Transverse colon (tissue), 4 donors: ENCODE results near the gene AKAP9. TPM values are rescaled to one million over a fixed set of nuclear protein-coding genes. Genes with fewer than 3 reads are reported as not detected.
"Not testable (repeated sequence)": the region's sequence is repeated elsewhere in the genome, so short reads cannot be mapped to it uniquely, and the experiment has no call there.

Experiments used
- DNase-seq: peaks from one replicate; pipeline ENCODE4 v3.0.0-alpha.2; 2019
- H3K27ac ChIP-seq, 4 donors: fragments of 200-600 bp; sonication (generic); 2 replicates each; pipeline ENCODE4 v1.5.1; 2016 to 2018; ENCODE audit warnings: inconsistent platforms in 4 of 4
- H3K27me3 ChIP-seq: fragments of 200-600 bp; sonication (generic); 2 replicates; pipeline ENCODE4 v1.5.1; 2017; ENCODE audit warnings: inconsistent platforms
- H3K36me3 ChIP-seq, 4 donors: fragments of 200-600 bp; sonication (generic); 2 replicates each; pipeline ENCODE4 v1.5.1; 2017 to 2019; ENCODE audit warnings: inconsistent platforms in 4 of 4
- H3K4me1 ChIP-seq, 4 donors: fragments of 200-600 bp; sonication (generic); 2 replicates each; pipeline ENCODE4 v1.5.1; 2017 to 2020; ENCODE audit warnings: inconsistent platforms in 4 of 4
- H3K4me3 ChIP-seq, 4 donors: fragments of 200-600 bp; sonication (generic); 1 replicate in 1 of 4; 2 replicates in 3 of 4; pipeline versions ENCODE4 v1.5.1 to v1.6.1; 2017 to 2019; ENCODE audit warnings: inconsistent platforms in 4 of 4
- H3K9me3 ChIP-seq, 2 donors: fragments of 200-600 bp; sonication (generic); 2 replicates each; pipeline ENCODE4 v1.5.1; 2017 to 2019; ENCODE audit warnings: inconsistent platforms in 2 of 2
- EP300 ChIP-seq: sonication (generic); formaldehyde crosslinking; IDR thresholded peaks from one replicate; pipeline ENCODE4 v1.6.1; 2017; ENCODE audit warnings: antibody characterized with exemption, low read depth
- POLR2A ChIP-seq: fragments of 450-650 bp; IDR thresholded peaks from one replicate; pipeline ENCODE4 v1.6.1; 2016; ENCODE audit warnings: antibody characterized with exemption, mild to moderate bottlenecking, moderate library complexity
- POLR2AphosphoS5 ChIP-seq, 3 donors: sonication (generic); formaldehyde crosslinking; IDR thresholded peaks; one replicate each; pipeline ENCODE4 v1.6.1; 2016; ENCODE audit warnings: antibody characterized with exemption in 3 of 3
- WGBS, 2 donors: methylation state at CpG; one replicate each; pipeline ENCODE4 v1.1.5; 2018; ENCODE audit warnings: low coverage in 1 of 2; 5-methylcytosine and 5-hydroxymethylcytosine counted together
- in situ Hi-C, 4 donors: fragments of 200-750 bp; cut with MboI; loops; one replicate each; pipeline versions ENCODE4 v1.15.0 to v1.15.1; 2017; ENCODE audit warnings: low sequenced_read_pairs in 3 of 4, low pct_ligation_motif_present in 1 of 4, low pct_unique_long_range_greater_than_20kb in 1 of 4
- intact Hi-C: fragments of 100-400 bp; cut with DNase I; formaldehyde crosslinking; loops from one replicate; pipeline ENCODE4 v1.15.1; 2023; ENCODE audit warnings: low total_unique reads
- total RNA-seq, 4 donors: library from RNA; depleted of rRNA; stranded (reverse); fragments of >200 nt; gene quantifications; one replicate each; pipeline ENCODE4 v1.1.0, GENCODE V29; 2016
- TF ChIP-seq, protein P1 (sequence below), 5 experiments: fragments of 200-600 bp in 3 of 5; fragments of 450-650 bp in 2 of 5; sonication (generic) in 3 of 5; IDR thresholded peaks; 1 replicate in 2 of 5; 2 replicates in 3 of 5; pipeline ENCODE4 v1.5.1; 2016 to 2017; ENCODE audit warnings: antibody characterized with exemption in 5 of 5, inconsistent platforms in 3 of 5, mild to moderate bottlenecking in 2 of 5, moderate library complexity in 1 of 5

The AKAP9 gene
- total RNA-seq, 4 donors from 2014 or later: 203 to 262 (median 234) TPM

DNA sequence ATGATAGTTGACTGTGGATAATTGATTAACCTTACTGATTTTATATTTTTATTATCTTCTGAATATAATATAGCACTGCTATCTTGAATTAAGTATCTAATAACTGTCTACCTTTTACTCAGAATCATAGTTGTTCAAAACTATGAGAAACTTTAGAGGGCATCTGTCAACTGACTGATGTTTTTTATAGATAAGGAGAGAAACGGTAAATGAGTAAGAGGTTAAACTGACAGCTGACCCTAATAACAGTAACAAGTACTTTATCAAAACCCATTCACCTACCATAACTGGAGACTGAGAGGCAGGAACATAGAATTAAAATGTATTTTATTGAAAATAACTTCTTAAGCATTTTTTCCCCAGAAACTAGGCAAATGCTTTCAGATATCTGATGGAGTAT is 131.5 kb downstream of the AKAP9 start:
- no peak overlapping the region for H3K4me3 ChIP-seq
- in situ Hi-C loops (no loop called here), intact Hi-C loops (no loop called here)
- no peak for TF ChIP-seq POLR2A
- TF ChIP-seq POLR2AphosphoS5 (IDR thresholded peaks at IDR 0.05): no peak
- no peak for TF ChIP-seq EP300
- TF ChIP-seq, protein P1, sequence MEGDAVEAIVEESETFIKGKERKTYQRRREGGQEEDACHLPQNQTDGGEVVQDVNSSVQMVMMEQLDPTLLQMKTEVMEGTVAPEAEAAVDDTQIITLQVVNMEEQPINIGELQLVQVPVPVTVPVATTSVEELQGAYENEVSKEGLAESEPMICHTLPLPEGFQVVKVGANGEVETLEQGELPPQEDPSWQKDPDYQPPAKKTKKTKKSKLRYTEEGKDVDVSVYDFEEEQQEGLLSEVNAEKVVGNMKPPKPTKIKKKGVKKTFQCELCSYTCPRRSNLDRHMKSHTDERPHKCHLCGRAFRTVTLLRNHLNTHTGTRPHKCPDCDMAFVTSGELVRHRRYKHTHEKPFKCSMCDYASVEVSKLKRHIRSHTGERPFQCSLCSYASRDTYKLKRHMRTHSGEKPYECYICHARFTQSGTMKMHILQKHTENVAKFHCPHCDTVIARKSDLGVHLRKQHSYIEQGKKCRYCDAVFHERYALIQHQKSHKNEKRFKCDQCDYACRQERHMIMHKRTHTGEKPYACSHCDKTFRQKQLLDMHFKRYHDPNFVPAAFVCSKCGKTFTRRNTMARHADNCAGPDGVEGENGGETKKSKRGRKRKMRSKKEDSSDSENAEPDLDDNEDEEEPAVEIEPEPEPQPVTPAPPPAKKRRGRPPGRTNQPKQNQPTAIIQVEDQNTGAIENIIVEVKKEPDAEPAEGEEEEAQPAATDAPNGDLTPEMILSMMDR (IDR thresholded peaks at IDR 0.05): no peak
- DNase-seq: no peak
- H3K27me3 ChIP-seq: no peaks in the 10 kb centered on the region
- peak overlapping the region in 1 of 4 donors; percentile 63 for H3K27ac ChIP-seq
- H3K36me3 ChIP-seq: peaks cover 0 to 31% (median 6%) of the 10 kb centered on the region in 4 donors
- H3K4me1 ChIP-seq: peaks cover 0 to 26% (median 5%) of the 10 kb centered on the region in 4 donors
- WGBS, 2 donors: 58 to 76% methylated on average over 1 of the region's 1 CpG
- no peaks in the 10 kb centered on the region for H3K9me3 ChIP-seq

DNA sequence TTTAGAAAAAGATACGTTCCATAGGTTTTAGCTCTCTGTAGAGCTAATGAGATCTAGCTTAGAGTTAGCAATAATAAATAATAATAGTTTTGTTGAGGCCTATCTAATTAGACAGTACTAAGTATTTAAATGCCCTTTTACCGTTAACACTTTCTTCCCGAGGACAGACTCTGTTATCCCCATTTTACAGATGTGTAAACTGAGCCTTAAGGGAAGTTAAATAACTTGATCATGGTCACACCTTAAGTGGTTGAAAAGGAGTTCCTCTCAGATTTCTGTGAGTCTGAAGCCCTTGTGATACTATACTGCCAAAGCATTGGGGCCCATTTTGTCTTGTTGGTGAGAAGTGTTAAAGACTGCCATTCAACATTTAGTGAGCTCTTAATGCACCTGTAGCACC is 132.0 kb downstream of the AKAP9 start:
- 95% methylated on average over 3 of the region's 3 CpGs for WGBS, 2 donors
- in situ Hi-C loops: no loop called here
- no peak overlapping the region for H3K27ac ChIP-seq
- TF ChIP-seq POLR2AphosphoS5 (IDR thresholded peaks at IDR 0.05) (no peak), POLR2A (no peak), EP300 (no peak)
- TF ChIP-seq, protein P1 (IDR thresholded peaks at IDR 0.05): no peak
- no peaks in the 10 kb centered on the region for H3K9me3 ChIP-seq
- H3K4me1 ChIP-seq: peaks cover 0 to 22% (median 5%) of the 10 kb centered on the region in 4 donors
- no peaks in the 10 kb centered on the region for H3K27me3 ChIP-seq
- intact Hi-C loops: no loop called here
- no peak overlapping the region for H3K4me3 ChIP-seq
- peaks cover 0 to 26% (median 8%) of the 10 kb centered on the region in 4 donors for H3K36me3 ChIP-seq
- no peak for DNase-seq

DNA sequence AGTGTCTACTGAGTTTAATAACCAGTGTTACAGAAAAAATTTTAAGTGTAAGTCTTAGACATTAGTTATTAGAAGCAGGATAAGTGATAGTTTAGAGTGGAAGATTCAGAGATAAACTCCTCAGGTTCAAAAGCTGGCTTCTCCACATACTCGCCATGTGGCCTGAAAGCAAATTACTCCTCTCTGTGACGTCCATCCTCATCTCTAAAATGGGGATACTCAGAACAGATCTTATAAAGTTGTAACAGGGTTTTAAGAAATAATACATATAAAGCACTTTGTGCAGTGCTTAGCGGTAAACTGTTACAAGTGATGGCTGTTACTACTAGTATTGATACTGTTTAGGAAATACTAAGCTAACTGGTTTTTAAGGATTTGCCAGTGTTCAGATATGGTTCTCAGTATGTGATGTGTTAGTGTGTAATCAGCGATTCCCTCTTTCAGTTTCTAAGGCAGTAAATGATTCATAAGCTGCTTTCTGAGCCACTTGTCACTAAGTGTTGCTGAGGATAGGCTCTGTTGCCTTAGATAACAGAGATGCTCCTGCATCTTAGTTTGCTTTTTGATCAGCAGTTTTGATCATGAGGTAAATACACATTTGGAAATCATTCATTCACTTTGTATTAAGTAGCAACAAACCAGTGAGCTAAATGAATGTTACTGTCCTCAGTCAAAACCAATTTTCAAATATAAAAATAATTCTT is 134.9 kb downstream of the AKAP9 start:
- H3K27me3 ChIP-seq: no peaks in the 10 kb centered on the region
- intact Hi-C loops (no loop called here), in situ Hi-C loops (no loop called here)
- 86 to 100% methylated on average over 3 to 4 of the region's 4 CpGs for WGBS, 2 donors
- H3K36me3 ChIP-seq: peaks cover 0 to 39% (median 18%) of the 10 kb centered on the region in 4 donors
- no peak for DNase-seq
- no peak for TF ChIP-seq POLR2AphosphoS5 (IDR thresholded peaks at IDR 0.05)
- TF ChIP-seq, protein P1 (IDR thresholded peaks at IDR 0.05): no peak
- no peak for TF ChIP-seq EP300
- TF ChIP-seq POLR2A: no peak
- no peak overlapping the region for H3K4me3 ChIP-seq
- no peaks in the 10 kb centered on the region for H3K9me3 ChIP-seq
- H3K4me1 ChIP-seq: peaks cover 0 to 12% (median 5%) of the 10 kb centered on the region in 4 donors
- no peak overlapping the region for H3K27ac ChIP-seq

- intact Hi-C loops: no loop called here
- DNase-seq: no peak
- Histone ChIP-seq H3K4me3 (no peak overlapping the region), H3K36me3 (peaks cover 0 to 35% (median 17%) of the 10 kb centered on the region in 4 donors), H3K27me3 (no peaks in the 10 kb centered on the region), H3K27ac (no peak overlapping the region), H3K4me1 (peaks cover 0 to 7% (median 3%) of the 10 kb centered on the region in 4 donors), H3K9me3 (no peaks in the 10 kb centered on the region)
- no peak for TF ChIP-seq POLR2A
- TF ChIP-seq, protein P1 (IDR thresholded peaks at IDR 0.05): no peak
- TF ChIP-seq POLR2AphosphoS5 (IDR thresholded peaks at IDR 0.05): no peak
- TF ChIP-seq EP300: no peak
- in situ Hi-C loops: no loop called here
- 22 to 36% methylated on average over 1 of the region's 1 CpG for WGBS, 2 donors
Measured at GRCh38 chr7:92076509-92076908, 135.8 kb downstream of the AKAP9 start.

- H3K4me1 ChIP-seq, H3K27me3 ChIP-seq, H3K9me3 ChIP-seq, H3K4me3 ChIP-seq, intact Hi-C loops, DNase-seq, in situ Hi-C loops, H3K27ac ChIP-seq: not testable (repeated sequence)
- 97 to 99% methylated on average over 5 to 6 of the region's 6 CpGs for WGBS, 2 donors
- peaks cover 0 to 88% (median 42%) of the 10 kb centered on the region in 4 donors for H3K36me3 ChIP-seq
Measured at GRCh38 chr7:92083922-92084321, 143.3 kb downstream of the AKAP9 start.
